ENCODE data around the gene FAM43A.

DNA sequence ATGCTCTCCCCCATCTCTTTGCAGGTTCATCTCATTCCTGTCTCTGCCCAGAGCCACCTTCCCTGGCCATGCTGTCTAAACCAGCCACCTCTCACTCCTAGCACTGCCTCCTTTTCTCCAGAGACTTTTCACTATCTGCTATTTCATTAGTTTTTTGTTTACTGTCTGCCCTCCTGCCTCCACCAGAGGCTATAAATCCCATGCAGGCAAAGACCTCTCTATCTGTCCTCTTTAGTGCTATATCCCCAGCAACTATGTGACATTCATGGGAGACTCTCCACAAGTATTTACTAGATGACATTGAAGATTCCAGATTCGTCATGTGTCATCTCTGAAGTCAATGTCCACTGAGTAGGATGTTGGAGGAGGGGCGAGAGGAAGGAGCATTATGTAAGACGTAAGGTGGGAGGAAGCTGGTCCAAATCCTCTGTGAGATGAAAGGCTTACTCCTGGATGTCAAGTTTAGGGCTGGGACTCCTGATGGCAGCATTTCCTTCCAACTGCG is 3.4 kb upstream of the FAM43A start:
- TF ChIP-seq, protein P1, sequence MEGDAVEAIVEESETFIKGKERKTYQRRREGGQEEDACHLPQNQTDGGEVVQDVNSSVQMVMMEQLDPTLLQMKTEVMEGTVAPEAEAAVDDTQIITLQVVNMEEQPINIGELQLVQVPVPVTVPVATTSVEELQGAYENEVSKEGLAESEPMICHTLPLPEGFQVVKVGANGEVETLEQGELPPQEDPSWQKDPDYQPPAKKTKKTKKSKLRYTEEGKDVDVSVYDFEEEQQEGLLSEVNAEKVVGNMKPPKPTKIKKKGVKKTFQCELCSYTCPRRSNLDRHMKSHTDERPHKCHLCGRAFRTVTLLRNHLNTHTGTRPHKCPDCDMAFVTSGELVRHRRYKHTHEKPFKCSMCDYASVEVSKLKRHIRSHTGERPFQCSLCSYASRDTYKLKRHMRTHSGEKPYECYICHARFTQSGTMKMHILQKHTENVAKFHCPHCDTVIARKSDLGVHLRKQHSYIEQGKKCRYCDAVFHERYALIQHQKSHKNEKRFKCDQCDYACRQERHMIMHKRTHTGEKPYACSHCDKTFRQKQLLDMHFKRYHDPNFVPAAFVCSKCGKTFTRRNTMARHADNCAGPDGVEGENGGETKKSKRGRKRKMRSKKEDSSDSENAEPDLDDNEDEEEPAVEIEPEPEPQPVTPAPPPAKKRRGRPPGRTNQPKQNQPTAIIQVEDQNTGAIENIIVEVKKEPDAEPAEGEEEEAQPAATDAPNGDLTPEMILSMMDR (IDR thresholded peaks at IDR 0.05; ENCODE audit: low read depth, low read length, poor library complexity, severe bottlenecking), result no peak
- no peak for TF ChIP-seq EZH2phosphoT487 (IDR thresholded peaks at IDR 0.05; ENCODE audit: borderline replicate concordance, low read length)
